ENCODE data around the gene MRPL16. TPM values are rescaled to one million over a fixed set of nuclear protein-coding genes. Genes with fewer than 3 reads are reported as not detected.

Gene MRPL16
- total and polyA plus RNA-seq, 8 donors, result 17.0 to 36.6 (median 21.4) TPM

- Histone ChIP-seq H3K36me3 (peaks cover 0 to under 1% (median 0%) of the 10 kb centered on the region in 3 donors), H3K4me3 (no peak overlapping the region), H3K4me1 (peaks cover 0 to 9% (median 5%) of the 10 kb centered on the region in 3 donors), H3K27ac (no peak overlapping the region), H3K9me3 (no peaks in the 10 kb centered on the region), H3K27me3 (no peaks in the 10 kb centered on the region)
- ATAC-seq, result no peak
- 66 to 81% methylated on average over 1 of the region's 1 CpG for WGBS, 2 donors
- TF ChIP-seq, protein P1, sequence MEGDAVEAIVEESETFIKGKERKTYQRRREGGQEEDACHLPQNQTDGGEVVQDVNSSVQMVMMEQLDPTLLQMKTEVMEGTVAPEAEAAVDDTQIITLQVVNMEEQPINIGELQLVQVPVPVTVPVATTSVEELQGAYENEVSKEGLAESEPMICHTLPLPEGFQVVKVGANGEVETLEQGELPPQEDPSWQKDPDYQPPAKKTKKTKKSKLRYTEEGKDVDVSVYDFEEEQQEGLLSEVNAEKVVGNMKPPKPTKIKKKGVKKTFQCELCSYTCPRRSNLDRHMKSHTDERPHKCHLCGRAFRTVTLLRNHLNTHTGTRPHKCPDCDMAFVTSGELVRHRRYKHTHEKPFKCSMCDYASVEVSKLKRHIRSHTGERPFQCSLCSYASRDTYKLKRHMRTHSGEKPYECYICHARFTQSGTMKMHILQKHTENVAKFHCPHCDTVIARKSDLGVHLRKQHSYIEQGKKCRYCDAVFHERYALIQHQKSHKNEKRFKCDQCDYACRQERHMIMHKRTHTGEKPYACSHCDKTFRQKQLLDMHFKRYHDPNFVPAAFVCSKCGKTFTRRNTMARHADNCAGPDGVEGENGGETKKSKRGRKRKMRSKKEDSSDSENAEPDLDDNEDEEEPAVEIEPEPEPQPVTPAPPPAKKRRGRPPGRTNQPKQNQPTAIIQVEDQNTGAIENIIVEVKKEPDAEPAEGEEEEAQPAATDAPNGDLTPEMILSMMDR (IDR thresholded peaks at IDR 0.05), result no peak
- no peak for FAIRE-seq
- intact Hi-C loops (cut with DNase I), result no loop called here
- no peak for DNase-seq
These were observed 2.8 kb upstream of the MRPL16 start for GRCh38 chr11:59813364-59813763.

DNA sequence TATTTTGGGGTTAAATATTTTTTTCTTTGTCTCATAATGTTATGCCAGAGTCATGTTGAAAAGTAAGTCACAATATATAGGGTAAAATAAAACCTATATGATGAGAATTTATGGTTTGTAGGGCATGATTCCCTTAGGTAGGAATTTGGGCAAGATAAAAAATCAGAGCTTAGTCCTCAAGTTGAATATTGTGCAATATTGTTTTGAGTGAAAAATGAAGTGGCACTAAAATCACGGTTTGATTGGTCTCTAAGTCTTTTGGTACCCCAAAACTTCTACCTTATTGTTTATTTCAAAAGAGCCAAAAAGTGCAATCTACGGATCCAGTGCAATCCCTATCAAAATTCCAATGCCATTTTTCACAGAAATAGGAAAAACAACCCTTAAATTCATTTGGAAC lies 1.6 kb upstream of the MRPL16 start:
- Histone ChIP-seq H3K27ac (no peak overlapping the region), H3K36me3 (peaks cover 0 to 6% (median 0%) of the 10 kb centered on the region in 3 donors), H3K9me3 (no peaks in the 10 kb centered on the region), H3K27me3 (no peaks in the 10 kb centered on the region), H3K4me3 (no peak overlapping the region), H3K4me1 (peaks cover 0 to 9% (median 5%) of the 10 kb centered on the region in 3 donors)
- ATAC-seq (no peak), FAIRE-seq (no peak), DNase-seq (no peak)
- WGBS, 2 donors, result 76 to 81% methylated on average over 2 of the region's 2 CpGs
- intact Hi-C loops (cut with DNase I), result no loop called here
- TF ChIP-seq, protein P1 (IDR thresholded peaks at IDR 0.05), result no peak

GRCh38 chr11:59810911-59811259 lies 307 bp upstream of the MRPL16 start:
- FAIRE-seq (no peak), ATAC-seq (no peak), DNase-seq (no peak)
- no peaks in the 10 kb centered on the region for H3K27me3 ChIP-seq
- WGBS, 2 donors, result 10 to 12% methylated on average over 8 of the region's 8 CpGs
- H3K4me3 ChIP-seq, result peak overlapping the region; percentile 71 to 87 (median 82)
- intact Hi-C loops (cut with DNase I), result no loop called here
- peak overlapping the region; percentile 74 to 82 (median 81) for H3K27ac ChIP-seq
- peaks cover 0 to 20% (median 0%) of the 10 kb centered on the region in 3 donors for H3K36me3 ChIP-seq
- peaks cover 0 to 9% (median 5%) of the 10 kb centered on the region in 3 donors for H3K4me1 ChIP-seq
- no peaks in the 10 kb centered on the region for H3K9me3 ChIP-seq
- TF ChIP-seq, protein P1 (IDR thresholded peaks at IDR 0.05), result no peak

GRCh38 chr11:59807047-59807610 lies 3.4 kb downstream of the MRPL16 start:
- Histone ChIP-seq H3K27ac (no peak overlapping the region), H3K27me3 (no peaks in the 10 kb centered on the region), H3K36me3 (peaks cover 0 to 32% (median 0%) of the 10 kb centered on the region in 3 donors), H3K4me3 (no peak overlapping the region), H3K9me3 (no peaks in the 10 kb centered on the region), H3K4me1 (peaks cover 0 to 9% (median 5%) of the 10 kb centered on the region in 3 donors)
- 72 to 86% methylated on average over 1 of the region's 1 CpG for WGBS, 2 donors
- FAIRE-seq, result no peak
- intact Hi-C loops (cut with DNase I), result no loop called here
- ATAC-seq, result no peak
- TF ChIP-seq, protein P1 (IDR thresholded peaks at IDR 0.05), result no peak
- DNase-seq, result no peak

DNA sequence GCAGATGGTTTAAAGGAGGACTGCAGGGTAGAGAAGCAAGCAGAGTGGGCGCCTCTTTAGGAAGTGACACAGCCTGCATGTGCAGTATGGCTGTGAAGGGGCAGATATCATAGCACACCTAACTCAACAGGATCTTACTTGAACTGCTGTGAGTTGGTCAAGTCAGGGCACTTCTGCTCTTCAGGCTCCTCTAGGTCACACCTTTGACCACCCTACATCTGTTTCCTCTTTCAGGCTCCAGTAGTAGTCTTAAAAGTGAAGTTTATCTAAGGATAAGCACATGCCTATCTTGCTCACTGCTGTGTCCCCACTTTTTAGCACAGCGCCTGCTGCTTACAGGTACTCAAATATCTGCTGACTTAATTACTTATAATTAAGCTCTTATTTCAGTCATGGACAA lies 6.5 kb downstream of the MRPL16 start:
- no peak for FAIRE-seq
- intact Hi-C loops (cut with DNase I), result loop anchor here in 2 of 3 donors (5.0 kb wide), 1 partner anchor 52 kb away; no protein-coding TSS in a partner anchor
- no peaks in the 10 kb centered on the region for H3K9me3 ChIP-seq
- H3K4me3 ChIP-seq, result no peak overlapping the region
- peaks cover 0 to 32% (median 0%) of the 10 kb centered on the region in 3 donors for H3K36me3 ChIP-seq
- no peak for DNase-seq
- H3K4me1 ChIP-seq, result no peaks in the 10 kb centered on the region
- WGBS, 2 donors, result 91 to 94% methylated on average over 2 of the region's 2 CpGs
- no peak for ATAC-seq
- no peak overlapping the region for H3K27ac ChIP-seq
- TF ChIP-seq, protein P1 (IDR thresholded peaks at IDR 0.05), result no peak
- H3K27me3 ChIP-seq, result no peaks in the 10 kb centered on the region
